ENCODE data around the gene CFAP57.

- no peak for TF ChIP-seq EZH2phosphoT487 (IDR thresholded peaks at IDR 0.05; ENCODE audit: borderline replicate concordance)
- no peak for TF ChIP-seq CTCF (conservative IDR thresholded peaks at IDR 0.05; ENCODE audit: low read length)
Observed at GRCh38 chr1:43238991-43239469, 66.9 kb downstream of the CFAP57 start.
